MCF 10A (cell line): ENCODE measurements around the gene PAX2. TPM values are rescaled to one million over a fixed set of nuclear protein-coding genes. Genes with fewer than 3 reads are reported as not detected.

Experiments used
- BruUV-seq: library from RNA; stranded (reverse); fragments of 400-500 nt; replicated peaks from 2 replicates; lab custom pipeline; 2021; lab: Mats Ljungman, UMichigan
- CTCF ChIA-PET: fragments of 300-600 bp; sonication (Branson Sonifier 250); formaldehyde crosslinking; extraction: SDS; loops from one replicate; lab custom pipeline; 2021; ENCODE audit warnings: antibody characterized with exemption, inconsistent platforms; lab: Yijun Ruan, JAX
- POLR2A ChIA-PET: fragments of 300-600, 350-650 bp; sonication (Branson Sonifier 250); formaldehyde crosslinking; extraction: SDS; loops from one replicate; lab custom pipeline; 2020; ENCODE audit warnings: antibody characterized with exemption, inconsistent platforms; lab: Yijun Ruan, JAX
- DNase-seq: peaks from one replicate; pipeline ENCODE4 v3.0.0-alpha.2; 2018; ENCODE audit not compliant: unreplicated experiment
- H3K27ac Mint-ChIP-seq: one replicate; pipeline ENCODE4 v1.8.0; 2022; ENCODE audit warnings: mild to moderate bottlenecking, low read depth, mixed read lengths; ENCODE audit not compliant: unreplicated experiment
- H3K27me3 Mint-ChIP-seq: one replicate; pipeline ENCODE4 v1.8.0; 2022; ENCODE audit warnings: mixed read lengths; ENCODE audit not compliant: insufficient read depth, unreplicated experiment
- H3K36me3 Mint-ChIP-seq: one replicate; pipeline ENCODE4 v1.8.0; 2022; ENCODE audit warnings: mild to moderate bottlenecking, moderate library complexity, mixed read lengths; ENCODE audit not compliant: insufficient read depth, unreplicated experiment
- H3K4me1 Mint-ChIP-seq: one replicate; pipeline ENCODE4 v1.8.0; 2022; ENCODE audit warnings: mixed read lengths; ENCODE audit not compliant: insufficient read depth, unreplicated experiment
- H3K4me3 Mint-ChIP-seq: one replicate; pipeline ENCODE4 v1.8.0; 2022; ENCODE audit warnings: mild to moderate bottlenecking, moderate library complexity, mixed read lengths; ENCODE audit not compliant: unreplicated experiment
- H3K9me3 Mint-ChIP-seq: one replicate; pipeline ENCODE4 v1.8.0; 2022; ENCODE audit warnings: mixed read lengths; ENCODE audit not compliant: unreplicated experiment
- CTCF ChIP-seq: fragments of 200-600 bp; IDR thresholded peaks from one replicate; pipeline ENCODE4 v1.8.0; 2022; ENCODE audit warnings: antibody characterized with exemption, mild to moderate bottlenecking; ENCODE audit not compliant: unreplicated experiment
- intact Hi-C: fragments of 100-400 bp; cut with micrococcal nuclease; formaldehyde crosslinking; loops from 2 replicates; pipeline ENCODE4 v1.14.1; 2022
- total RNA-seq: library from RNA; stranded (reverse); gene quantifications from 2 replicates; pipeline ENCODE4 v1.2.3, GENCODE V29; 2022

Gene PAX2
- total RNA-seq, 1 experiment from 2014 or later = not detected

- no peaks in the 10 kb centered on the region for H3K4me1 Mint-ChIP-seq
- no peak for DNase-seq
- H3K36me3 Mint-ChIP-seq = no peaks in the 10 kb centered on the region
- CTCF ChIA-PET = interaction anchor here (0.7 kb wide), 1 partner anchor 377 kb away, joined by 5 read pairs; no protein-coding TSS in a partner anchor
- peaks cover 55% of the 10 kb centered on the region for H3K27me3 Mint-ChIP-seq
- H3K4me3 Mint-ChIP-seq = no peak overlapping the region
- H3K27ac Mint-ChIP-seq = no peak overlapping the region
- no TSS peak for BruUV-seq
- POLR2A ChIA-PET = no interaction called here
- no peak for TF ChIP-seq CTCF
- no peaks in the 10 kb centered on the region for H3K9me3 Mint-ChIP-seq
- intact Hi-C loops = no loop called here
Measured at GRCh38 chr10:100784126-100784525, 38.7 kb downstream of the PAX2 start.

GRCh38 chr10:100786591-100786990 is 41.2 kb downstream of the PAX2 start:
- Mint-ChIP-seq H3K27me3 (peaks cover 50% of the 10 kb centered on the region), H3K9me3 (no peaks in the 10 kb centered on the region), H3K4me3 (no peak overlapping the region), H3K27ac (no peak overlapping the region), H3K36me3 (no peaks in the 10 kb centered on the region), H3K4me1 (no peaks in the 10 kb centered on the region)
- intact Hi-C loops = no loop called here
- no peak for DNase-seq
- ChIA-PET CTCF (interaction anchor here (0.5 kb wide), 1 partner anchor 219 kb away, joined by 3 read pairs; no protein-coding TSS in a partner anchor), POLR2A (interaction anchor here (0.6 kb wide), 1 partner anchor 39 kb away, joined by 3 read pairs; no protein-coding TSS in a partner anchor)
- TF ChIP-seq CTCF = no peak
- no TSS peak for BruUV-seq

- no peak overlapping the region for H3K27ac Mint-ChIP-seq
- no peaks in the 10 kb centered on the region for H3K4me1 Mint-ChIP-seq
- ChIA-PET POLR2A (no interaction called here), CTCF (interaction anchor here (0.6 kb wide), 1 partner anchor 1955 kb away, joined by 3 read pairs; the partner anchor contains the start of gene WBP1L)
- no peaks in the 10 kb centered on the region for H3K9me3 Mint-ChIP-seq
- no TSS peak for BruUV-seq
- no peak for TF ChIP-seq CTCF
- H3K36me3 Mint-ChIP-seq = no peaks in the 10 kb centered on the region
- intact Hi-C loops = no loop called here
- peaks cover 66% of the 10 kb centered on the region for H3K27me3 Mint-ChIP-seq
- no peak overlapping the region for H3K4me3 Mint-ChIP-seq
- DNase-seq = no peak
Measured at GRCh38 chr10:100788002-100788903, 42.9 kb downstream of the PAX2 start.

- intact Hi-C loops = no loop called here
- no peak for DNase-seq
- Mint-ChIP-seq H3K27me3 (peaks cover 84% of the 10 kb centered on the region), H3K4me1 (no peaks in the 10 kb centered on the region), H3K9me3 (no peaks in the 10 kb centered on the region), H3K4me3 (no peak overlapping the region), H3K27ac (no peak overlapping the region), H3K36me3 (no peaks in the 10 kb centered on the region)
- ChIA-PET POLR2A (no interaction called here), CTCF (interaction anchor here (0.7 kb wide), 2 partner anchors 53 to 70 kb away, joined by 3 read pairs; no protein-coding TSS in a partner anchor)
- BruUV-seq = no TSS peak
- no peak for TF ChIP-seq CTCF
Measured at GRCh38 chr10:100790761-100791208, 45.4 kb downstream of the PAX2 start.
